Measurements from ENCODE around the gene TERT.

The TERT gene

GRCh38 chr5:1206521-1207412 lies 88.1 kb downstream of the TERT start:
- DNase-seq (ENCODE audit: low read depth) = no peak

GRCh38 chr5:1205255-1206180 lies 89.3 kb downstream of the TERT start:
- no peak for DNase-seq (ENCODE audit: low read depth)

- no peak for DNase-seq (ENCODE audit: low read depth)
Observed at GRCh38 chr5:1204693-1205242, 90.1 kb downstream of the TERT start.

GRCh38 chr5:1203968-1204692 lies 90.7 kb downstream of the TERT start:
- DNase-seq (ENCODE audit: low read depth) = no peak

GRCh38 chr5:1203311-1203967 lies 91.4 kb downstream of the TERT start:
- no peak for DNase-seq (ENCODE audit: low read depth)
